NCI-H187 treated with DMSO at 0.1 percent for 48 hours (cell line): ENCODE measurements around the gene TLR5.

Experiments used
- DNase-seq: peaks from one replicate; lab custom pipeline; 2025; lab: John Stamatoyannopoulos, UW

TLR5 gene

DNA sequence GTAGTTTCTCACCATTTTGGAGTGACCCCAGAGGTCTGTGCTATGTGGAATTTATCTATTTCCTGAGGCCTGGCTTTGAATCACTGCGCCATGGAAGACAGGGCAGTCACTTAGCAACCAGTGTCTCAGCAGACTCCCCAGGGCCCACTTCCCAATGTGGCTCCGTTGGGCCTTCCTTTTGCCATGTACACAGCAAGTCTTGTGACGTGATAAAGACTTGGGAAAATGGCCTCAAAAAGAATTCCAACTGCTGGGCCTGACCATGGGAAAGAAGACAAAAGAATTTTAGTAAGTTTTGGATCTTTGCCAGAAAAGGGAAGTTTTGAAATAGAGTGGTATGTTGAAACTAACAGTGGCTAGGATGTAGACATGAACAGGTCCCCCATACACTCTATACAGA lies 36.2 kb downstream of the TLR5 start:
- no peak for DNase-seq

GRCh38 chr1:223105568-223105967 lies 37.5 kb downstream of the TLR5 start:
- no peak for DNase-seq

DNA sequence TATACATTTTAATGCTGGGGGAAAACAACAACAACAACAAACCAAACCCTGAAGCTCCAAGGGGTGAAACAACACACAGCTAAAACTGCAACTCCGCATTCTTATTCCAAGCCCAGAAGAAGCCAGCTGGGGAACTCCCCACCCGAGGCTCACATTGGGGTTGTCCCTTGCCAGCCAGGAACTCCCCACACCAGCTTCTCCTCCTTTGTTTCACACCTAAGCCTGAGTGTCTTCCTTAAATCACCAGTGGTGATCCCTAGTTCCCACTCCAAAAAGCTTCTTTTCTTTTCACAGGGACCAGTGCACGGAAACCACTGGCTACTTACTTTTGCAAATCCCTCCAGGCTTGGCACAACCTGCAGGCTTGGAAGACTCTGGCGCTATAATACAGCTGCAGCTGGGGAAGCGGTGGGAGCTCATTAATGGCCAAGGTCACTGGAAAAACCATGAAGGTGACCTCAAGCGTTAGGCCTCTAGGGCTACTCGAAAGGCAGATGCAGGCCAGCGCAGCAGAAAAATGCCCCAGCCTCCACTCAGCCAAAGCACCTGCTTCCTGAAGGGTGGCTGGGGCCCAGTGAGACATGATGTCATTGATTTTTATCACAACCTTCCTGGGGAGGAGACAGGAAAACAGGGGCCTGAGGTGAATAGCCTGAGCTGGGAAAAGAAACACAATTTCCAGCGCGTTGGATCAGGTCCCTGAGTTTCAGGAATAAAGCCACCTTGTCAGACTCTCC lies 40.1 kb downstream of the TLR5 start:
- DNase-seq, result no peak

- no peak for DNase-seq
Observed at GRCh38 chr1:223097713-223098112, 45.3 kb downstream of the TLR5 start.

- DNase-seq, result no peak
Observed at GRCh38 chr1:223095870-223096269, 47.2 kb downstream of the TLR5 start.

- no peak for DNase-seq
Observed at GRCh38 chr1:223091896-223092295, 51.2 kb downstream of the TLR5 start.

DNA sequence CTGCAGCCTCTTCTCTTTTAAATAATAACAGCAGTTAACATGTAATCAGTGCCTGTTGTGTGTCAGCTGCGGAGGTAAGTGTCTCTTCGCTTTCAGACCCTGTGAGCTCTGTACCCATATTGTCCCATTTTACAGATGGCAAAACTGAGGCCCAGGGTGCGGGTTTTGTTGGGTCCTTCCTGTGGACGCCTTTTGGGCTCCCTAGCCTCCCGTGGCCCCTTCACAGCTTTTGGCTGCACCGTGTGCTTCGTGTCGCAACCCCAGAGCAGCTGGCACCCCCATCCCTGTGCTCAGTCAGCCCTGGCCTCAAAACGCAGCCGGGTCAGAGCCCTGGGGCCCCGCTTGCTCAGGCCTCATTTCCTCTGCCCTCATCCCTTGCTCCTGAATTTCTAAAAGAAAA lies 53.8 kb downstream of the TLR5 start:
- no peak for DNase-seq

DNA sequence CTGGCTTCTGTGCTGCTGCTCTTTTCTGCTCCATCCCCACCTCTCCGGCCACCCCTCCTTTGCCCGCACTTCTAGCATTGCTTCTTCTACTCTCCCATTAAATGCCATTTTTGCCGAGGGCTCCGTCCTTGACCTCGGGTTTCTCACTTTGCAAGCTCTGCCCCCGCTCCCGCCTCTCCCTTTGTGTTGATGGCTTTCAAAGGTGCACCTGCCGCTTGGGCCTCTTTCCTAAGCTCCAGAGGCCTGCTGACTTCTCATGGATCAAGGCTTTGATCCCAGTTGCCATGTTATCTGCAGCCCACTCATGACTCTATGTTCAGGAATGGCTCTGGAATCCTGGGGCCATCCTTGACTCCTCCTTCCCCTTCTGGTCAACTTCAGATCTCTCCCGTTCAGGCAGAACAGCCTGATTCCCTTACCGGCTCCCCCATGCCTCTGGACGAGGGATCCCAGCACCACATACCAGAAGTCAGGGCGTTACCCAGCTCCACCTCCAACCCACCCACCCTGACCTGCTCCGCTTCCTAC lies 54.3 kb downstream of the TLR5 start:
- no peak for DNase-seq

DNA sequence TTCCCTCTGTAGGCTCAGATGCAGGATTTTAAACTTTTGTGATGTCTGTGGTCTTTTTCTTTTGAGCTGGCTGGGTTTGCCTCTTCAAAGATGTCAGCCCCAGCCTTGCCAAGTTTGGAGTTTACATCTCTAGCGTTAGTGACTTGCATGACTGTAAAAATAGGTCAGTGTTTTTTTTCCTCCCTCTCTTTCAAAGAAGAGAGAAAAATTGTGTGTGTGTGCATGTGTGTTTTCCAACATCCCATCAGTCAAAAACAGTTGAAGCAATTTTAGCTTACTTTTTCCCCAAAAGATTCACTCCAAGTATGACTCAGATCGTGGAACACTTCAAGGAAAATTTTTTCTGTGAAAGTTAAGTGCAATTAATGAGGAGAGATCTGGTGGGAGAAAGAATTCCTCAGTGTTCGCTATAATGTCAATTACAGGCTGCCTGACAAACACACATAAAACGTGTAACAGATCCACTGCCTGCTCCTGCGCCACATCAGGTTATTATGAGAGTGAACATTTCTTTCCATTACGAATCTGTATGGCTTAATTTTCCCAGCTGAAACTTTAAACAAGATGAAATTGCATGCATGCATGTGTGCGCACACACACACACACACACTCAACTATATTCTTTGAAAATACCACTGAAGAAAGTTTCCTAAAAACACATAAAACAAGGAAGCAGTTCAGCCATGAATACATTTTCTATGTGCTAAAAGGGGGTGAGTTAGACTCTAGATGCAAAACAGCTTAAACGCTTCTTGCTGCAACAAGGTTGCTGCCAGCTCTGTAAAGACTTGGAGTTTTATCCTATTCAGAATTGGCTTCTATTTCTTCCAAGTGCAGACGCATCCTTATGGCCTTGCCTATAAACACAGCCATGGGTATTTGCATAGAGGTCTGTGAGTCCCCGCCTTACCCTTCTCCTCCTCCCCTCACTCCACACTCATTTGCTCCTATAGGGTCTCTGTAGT lies 55.5 kb downstream of the TLR5 start:
- DNase-seq, result no peak

GRCh38 chr1:223084464-223084866 lies 58.6 kb downstream of the TLR5 start:
- DNase-seq, result no peak

- no peak for DNase-seq
Observed at GRCh38 chr1:223083831-223084230, 59.2 kb downstream of the TLR5 start.

- DNase-seq, result no peak
Observed at GRCh38 chr1:223082914-223083313, 60.1 kb downstream of the TLR5 start.

DNA sequence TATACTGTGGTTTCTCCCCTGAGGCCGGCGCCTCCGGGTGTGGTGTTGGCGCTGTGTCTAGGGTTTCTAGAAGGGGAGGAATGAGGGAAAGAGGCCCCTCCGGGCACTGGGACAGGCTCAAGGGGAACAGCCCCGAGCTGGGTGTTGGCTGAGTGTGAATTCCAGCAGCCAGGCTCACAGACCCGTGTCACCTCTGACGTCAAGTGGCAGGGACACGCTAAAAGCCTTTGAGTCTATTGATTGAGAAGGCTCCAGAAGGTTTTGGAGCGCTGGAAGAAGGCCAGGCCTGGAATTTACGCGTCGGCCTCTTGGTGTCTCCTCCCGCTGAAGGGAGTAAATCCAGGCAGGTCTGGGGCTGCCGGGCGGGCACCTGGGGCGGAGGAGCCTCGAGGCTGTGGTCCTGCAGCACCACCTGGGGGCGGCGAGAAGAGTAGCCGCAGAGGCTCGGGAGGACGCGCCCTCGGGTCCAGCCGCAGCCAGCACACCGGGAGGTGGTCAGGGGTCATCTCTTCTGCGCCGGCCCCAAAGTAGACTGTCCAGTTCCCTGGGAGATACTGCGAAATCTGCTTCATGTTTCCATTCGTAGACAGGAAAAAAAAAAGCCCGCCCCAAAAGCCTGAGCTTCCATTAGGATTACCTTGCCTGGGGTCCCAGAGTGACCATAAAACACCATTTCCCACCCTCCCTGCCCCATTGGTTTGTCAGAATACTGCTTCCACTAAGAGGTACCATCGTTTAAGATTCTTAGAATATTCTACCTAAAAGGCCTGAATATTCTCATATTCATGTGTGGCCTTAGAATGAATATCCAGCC lies 61.7 kb downstream of the TLR5 start:
- no peak for DNase-seq

DNA sequence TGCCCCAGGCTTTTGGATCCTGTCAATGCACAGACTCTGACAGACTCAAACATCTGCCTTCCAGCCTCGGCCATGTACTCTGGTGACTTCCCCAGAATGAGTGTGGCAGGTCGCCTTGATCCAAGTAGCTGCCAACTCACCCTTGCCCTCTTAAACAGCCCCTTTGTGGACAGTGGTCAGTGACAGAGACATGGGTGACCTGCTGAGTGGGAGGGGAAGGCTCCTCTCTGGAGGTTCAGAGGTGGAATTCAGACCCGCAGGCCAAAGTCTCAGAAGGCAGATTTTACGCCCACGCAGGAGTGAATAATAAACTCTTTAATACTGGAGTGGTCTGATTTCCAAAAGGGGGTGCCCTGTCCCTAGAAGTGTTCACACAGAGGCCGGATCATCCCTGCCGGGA lies 63.5 kb downstream of the TLR5 start:
- no peak for DNase-seq

GRCh38 chr1:223077247-223077833 lies 65.7 kb downstream of the TLR5 start:
- no peak for DNase-seq

DNA sequence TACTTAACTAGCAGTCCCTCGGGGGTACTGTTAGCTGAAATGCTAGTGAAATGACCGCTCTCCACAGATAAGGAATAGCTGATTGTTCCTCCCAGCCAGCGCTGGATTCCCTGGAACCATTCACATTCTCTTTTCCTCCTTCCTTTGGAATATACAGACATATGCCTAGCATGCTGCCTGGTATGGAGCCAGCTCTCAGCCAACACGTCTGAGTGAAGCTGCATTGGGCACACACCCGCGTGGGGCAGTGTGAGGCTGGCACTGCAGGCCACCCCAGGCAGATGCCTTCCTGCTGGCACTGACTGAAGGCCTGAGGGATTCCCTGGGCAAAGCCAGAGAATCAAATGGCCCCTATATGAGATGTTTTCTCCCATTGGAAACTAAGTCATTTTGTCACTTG lies 66.7 kb downstream of the TLR5 start:
- DNase-seq, result no peak

DNA sequence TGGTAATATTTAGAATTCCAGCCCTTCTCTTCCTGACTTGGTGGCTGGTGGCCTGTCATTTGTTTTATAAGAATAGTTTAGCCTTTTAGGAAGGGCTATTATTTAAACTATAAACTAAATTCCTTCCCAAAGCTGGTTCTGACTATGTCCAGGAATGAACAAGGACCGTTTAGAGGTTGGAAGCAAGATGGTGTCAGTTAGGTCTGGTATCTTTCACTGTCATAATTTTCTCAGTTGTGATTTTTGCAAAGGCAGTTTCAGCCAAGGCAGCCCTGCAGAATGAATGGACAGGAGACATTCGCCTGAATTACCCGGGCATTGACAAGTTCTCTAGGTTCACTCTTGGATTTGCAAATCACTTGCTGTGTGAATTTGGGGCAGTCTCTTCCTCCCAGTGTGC lies 67.2 kb downstream of the TLR5 start:
- DNase-seq, result no peak

DNA sequence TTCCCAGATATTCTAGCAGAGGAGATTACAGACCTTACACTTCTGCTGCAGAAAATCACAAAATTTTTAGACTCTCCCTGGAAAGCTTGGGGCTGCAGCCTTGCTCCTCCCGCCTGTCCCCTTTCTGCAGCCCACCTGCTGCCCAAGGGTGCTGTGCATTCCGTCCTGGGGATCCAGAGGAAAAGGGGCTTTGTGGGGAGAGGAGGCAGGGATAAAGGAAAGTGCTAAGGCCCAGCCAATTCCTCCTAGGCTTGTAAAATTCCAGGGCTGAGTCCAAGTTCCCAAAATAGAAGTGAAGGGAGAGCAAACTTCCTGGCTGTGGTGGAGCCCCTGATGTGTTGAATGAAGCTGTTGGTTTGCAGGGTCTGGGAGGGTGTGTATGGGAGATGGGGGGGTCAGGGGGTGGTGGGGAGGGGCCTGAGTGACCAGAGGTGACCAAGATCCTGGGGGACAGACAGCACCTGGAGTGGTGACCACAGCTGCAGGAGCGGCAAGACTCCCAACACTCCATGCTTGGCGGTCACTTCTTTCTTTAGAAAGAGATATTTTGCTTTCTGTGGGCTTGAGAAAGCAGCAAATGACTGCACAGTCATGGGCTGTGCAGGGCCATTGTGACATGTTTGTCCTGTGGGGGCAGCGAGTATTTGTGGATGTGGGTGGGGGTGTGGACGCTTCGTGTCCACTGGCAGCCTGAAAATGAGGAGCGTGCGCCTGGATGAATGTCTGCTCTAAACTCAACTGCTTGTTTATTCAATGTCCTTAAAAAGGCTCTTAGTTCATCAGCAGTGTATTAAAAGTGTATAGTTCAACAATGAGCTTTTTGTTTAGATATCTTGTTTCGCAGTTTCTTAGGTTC lies 68.4 kb downstream of the TLR5 start:
- no peak for DNase-seq

DNA sequence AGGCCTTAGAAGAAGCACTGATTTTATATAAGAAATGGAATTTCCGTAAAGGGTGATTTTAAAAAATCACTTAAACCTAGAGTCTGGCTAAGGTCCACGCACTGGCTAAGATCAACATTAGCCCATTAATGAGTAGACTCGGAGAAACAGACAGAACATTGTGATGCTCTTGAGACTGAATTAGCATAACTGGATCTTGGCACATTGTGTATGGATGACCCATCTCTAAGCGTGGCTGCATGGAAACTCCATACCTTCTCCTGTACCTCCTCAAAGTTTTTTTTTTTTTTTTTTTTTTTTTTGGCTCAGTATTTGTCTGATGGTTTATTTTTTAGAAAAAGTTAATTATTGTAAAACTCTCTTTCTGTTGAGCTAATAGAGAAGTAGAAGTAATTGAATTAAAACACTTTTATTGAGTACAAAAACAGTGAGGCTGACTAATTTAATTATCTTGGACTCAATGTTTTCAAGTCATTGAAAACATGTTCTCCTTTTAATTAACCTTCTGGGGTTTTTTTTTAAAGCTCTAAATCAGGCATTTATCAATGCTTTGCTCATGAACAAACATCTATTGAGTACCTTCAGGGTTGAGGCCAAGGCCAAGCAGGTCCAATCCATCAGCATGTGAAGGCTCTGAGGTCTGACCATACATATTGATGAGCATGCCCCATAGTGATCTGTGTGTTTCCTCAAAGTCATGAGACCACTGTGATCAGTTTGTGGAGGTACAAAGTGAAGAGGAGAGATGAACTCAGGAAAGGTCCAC lies 74.0 kb downstream of the TLR5 start:
- no peak for DNase-seq

DNA sequence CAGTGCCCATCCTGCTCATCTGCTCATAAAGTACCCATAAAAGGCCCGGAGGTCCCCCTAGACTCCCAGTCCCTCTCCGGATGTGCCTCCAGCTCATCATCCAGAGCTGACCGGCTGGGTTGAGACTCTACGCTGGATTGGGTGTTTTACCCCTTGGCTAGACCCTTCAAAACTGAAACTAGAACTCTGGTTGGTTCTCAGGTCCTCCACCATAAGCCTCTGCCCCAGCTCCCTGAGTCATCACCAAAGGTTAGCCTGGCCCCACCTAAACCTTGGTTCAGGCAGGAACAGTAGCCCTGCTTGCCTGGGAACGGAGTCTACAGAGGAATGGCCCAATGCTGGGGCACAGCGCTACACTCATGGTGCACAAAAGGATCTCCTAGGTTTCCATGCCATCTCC lies 75.1 kb downstream of the TLR5 start:
- DNase-seq, result no peak
